GM21381 (cell line): Measurements from ENCODE around the gene FGF8.

ENCODE experiments used
- ATAC-seq: cut with Tn5 transposase; IDR thresholded peaks from one replicate; pipeline ENCODE4 v1.9.1; 2021; ENCODE audit warnings: mild to moderate bottlenecking, moderate library complexity; ENCODE audit not compliant: unreplicated experiment

The FGF8 gene

GRCh38 chr10:101770331-101771215 lies 5.3 kb downstream of the FGF8 start:
- no peak for ATAC-seq

GRCh38 chr10:101769541-101770180 lies 6.3 kb downstream of the FGF8 start:
- no peak for ATAC-seq

- ATAC-seq = no peak
These were observed 7.1 kb downstream of the FGF8 start for GRCh38 chr10:101768791-101769170.

GRCh38 chr10:101767966-101768790 lies 7.7 kb downstream of the FGF8 start:
- ATAC-seq = no peak

GRCh38 chr10:101767600-101767945 lies 8.3 kb downstream of the FGF8 start:
- ATAC-seq = no peak

- ATAC-seq = no peak
These were observed 8.9 kb downstream of the FGF8 start for GRCh38 chr10:101766753-101767599.

- no peak for ATAC-seq
These were observed 9.6 kb downstream of the FGF8 start for GRCh38 chr10:101766306-101766705.

GRCh38 chr10:101763141-101763846 lies 12.6 kb downstream of the FGF8 start:
- no peak for ATAC-seq

- no peak for ATAC-seq
These were observed 13.2 kb downstream of the FGF8 start for GRCh38 chr10:101762736-101763135.

- ATAC-seq = no peak
These were observed 14.7 kb downstream of the FGF8 start for GRCh38 chr10:101761226-101761625.

GRCh38 chr10:101760510-101760909 lies 15.4 kb downstream of the FGF8 start:
- no peak for ATAC-seq

- no peak for ATAC-seq
These were observed 16.3 kb downstream of the FGF8 start for GRCh38 chr10:101759309-101760247.

- no peak for ATAC-seq
These were observed 17.1 kb downstream of the FGF8 start for GRCh38 chr10:101758858-101759257.

GRCh38 chr10:101752241-101752640 lies 23.7 kb downstream of the FGF8 start:
- ATAC-seq = no peak

- no peak for ATAC-seq
These were observed 26.6 kb downstream of the FGF8 start for GRCh38 chr10:101749047-101750016.

GRCh38 chr10:101748496-101748895 lies 27.4 kb downstream of the FGF8 start:
- no peak for ATAC-seq

- no peak for ATAC-seq
These were observed 30.7 kb downstream of the FGF8 start for GRCh38 chr10:101745074-101745696.
